WTC11 (cell line): Measurements from ENCODE around the gene ADAMTS15.

ENCODE experiments used
- ZBTB43 ChIP-seq: sonication (generic); formaldehyde crosslinking; IDR thresholded peaks from 2 replicates; pipeline ENCODE4 v1.8.1; 2023; ENCODE audit warnings: mild to moderate bottlenecking, missing genetic modification reagents
- TF ChIP-seq, protein P1 (sequence below): sonication (generic); formaldehyde crosslinking; IDR thresholded peaks from 2 replicates; pipeline ENCODE4 v1.8.1; 2023; ENCODE audit warnings: mild to moderate bottlenecking, missing genetic modification reagents, moderate library complexity

DNA sequence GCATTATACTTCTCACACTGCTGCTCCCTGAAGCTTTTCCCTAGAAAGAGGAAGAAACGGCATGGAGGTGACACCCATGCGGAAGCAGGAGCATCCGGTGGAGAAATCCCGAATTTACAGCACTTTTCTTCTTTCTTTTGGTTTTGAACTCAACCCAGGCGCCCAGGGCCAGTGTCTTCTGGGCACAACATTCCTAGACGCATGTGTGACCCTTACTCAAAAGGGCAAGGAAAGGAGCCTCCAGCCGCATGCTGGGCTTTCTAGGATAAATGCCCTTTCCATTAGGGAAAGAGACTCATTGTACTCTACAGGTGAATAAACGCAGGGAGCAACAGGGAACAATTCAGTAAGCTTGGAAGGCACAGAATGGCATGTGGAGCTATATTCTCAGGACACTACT lies 39.5 kb upstream of the ADAMTS15 start:
- no peak for TF ChIP-seq ZBTB43 (CRISPR knock-in tag)
- TF ChIP-seq, protein P1, sequence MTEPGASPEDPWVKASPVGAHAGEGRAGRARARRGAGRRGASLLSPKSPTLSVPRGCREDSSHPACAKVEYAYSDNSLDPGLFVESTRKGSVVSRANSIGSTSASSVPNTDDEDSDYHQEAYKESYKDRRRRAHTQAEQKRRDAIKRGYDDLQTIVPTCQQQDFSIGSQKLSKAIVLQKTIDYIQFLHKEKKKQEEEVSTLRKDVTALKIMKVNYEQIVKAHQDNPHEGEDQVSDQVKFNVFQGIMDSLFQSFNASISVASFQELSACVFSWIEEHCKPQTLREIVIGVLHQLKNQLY (CRISPR knock-in tag) = no peak
